ENCODE data around the gene RHBDL1. TPM values are rescaled to one million over a fixed set of nuclear protein-coding genes. Genes with fewer than 3 reads are reported as not detected.

RHBDL1 gene
- total and polyA plus RNA-seq, 2 of the 8 experiments (the other 6 are each of a cell fraction or from before 2014, with no cell fraction given): 4.0 to 8.1 TPM

- peak; percentile 91 to 98 (median 95) for TF ChIP-seq CTCF (IDR thresholded peaks at IDR 0.05; ENCODE audit: control extremely low read depth in 1 of 3, insufficient read depth in 1 of 3, low read depth in 1 of 3, low read length in 3 of 3)
- no peak for TF ChIP-seq BACH1 (IDR thresholded peaks at IDR 0.05; ENCODE audit: low read length)
- TF ChIP-seq CTBP2 (IDR thresholded peaks at IDR 0.05; ENCODE audit: borderline replicate concordance, insufficient read depth, insufficient read length, low read length): no peak
- TF ChIP-seq CREB1 (IDR thresholded peaks at IDR 0.05): 0 out of 2 replicates have a peak, but pooled peaks have one; percentile 12
- TF ChIP-seq TBP (IDR thresholded peaks at IDR 0.05; ENCODE audit: low read depth, low read length): no peak
- TF ChIP-seq YY1 (IDR thresholded peaks at IDR 0.05; ENCODE audit: low read depth, low read length): 0 out of 2 replicates have a peak, but pooled peaks have one; percentile 29
- no peak for TF ChIP-seq ASH2L (IDR thresholded peaks at IDR 0.05; ENCODE audit: low read length)
- TF ChIP-seq GABPA (IDR thresholded peaks at IDR 0.05; ENCODE audit: borderline replicate concordance, insufficient read depth, low read length): peak; percentile 78; the same call in 1 of the 2 replicates
- peak; percentile 74; the same call in 1 of the 2 replicates for TF ChIP-seq E2F6 (IDR thresholded peaks at IDR 0.05)
- no peak for TF ChIP-seq SP4 (IDR thresholded peaks at IDR 0.05; ENCODE audit: low read length)
- TF ChIP-seq PHF8 (conservative IDR thresholded peaks at IDR 0.05; ENCODE audit: low read depth, low read length): no peak
Measured at GRCh38 chr16:711548-712320, 36.3 kb downstream of the RHBDL1 start (continued).
